ENCODE results near the gene CDH24.

DNA sequence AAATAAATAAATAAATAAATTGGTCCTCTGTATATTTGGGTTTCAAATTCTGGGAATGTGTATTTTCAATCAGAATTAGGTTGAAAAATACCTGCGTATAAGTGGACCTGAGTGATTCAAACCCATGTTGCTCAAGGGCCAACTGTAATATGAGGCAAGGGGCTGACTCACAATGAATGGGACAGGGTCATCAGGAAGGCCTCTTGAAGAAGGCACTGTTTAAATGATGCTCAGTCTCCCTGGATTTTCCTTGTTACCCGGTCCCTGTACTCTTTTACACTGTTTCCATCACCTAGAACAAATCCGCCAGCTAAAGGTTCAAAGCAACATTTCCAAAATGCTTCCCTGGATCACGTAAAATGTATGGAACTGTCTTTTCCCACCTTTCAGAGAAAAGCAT lies 26.4 kb downstream of the CDH24 start:
- no peak for TF ChIP-seq POLR2AphosphoS5 (IDR thresholded peaks at IDR 0.05; ENCODE audit: low read depth, low read length)
- TF ChIP-seq POLR2A (IDR thresholded peaks at IDR 0.05; ENCODE audit: low read depth, low read length), result no peak
